Measurements from ENCODE around the gene B3GAT3. TPM values are rescaled to one million over a fixed set of nuclear protein-coding genes. Genes with fewer than 3 reads are reported as not detected.
A peak's percentile ranks its signal among the peaks of the same experiment; 100 is the strongest.

The B3GAT3 gene
- total and polyA plus RNA-seq, 10 of the 15 experiments (the other 5 are each of a cell fraction or from before 2014, with no cell fraction given), result 0.31 to 52.7 (median 29.8) TPM

GRCh38 chr11:62665075-62665598 lies 43.4 kb upstream of the B3GAT3 start, which contains the start of the genes C11orf98 and CSKMT (continued):
- peak; percentile 96 for TF ChIP-seq TAF1 (IDR thresholded peaks at IDR 0.05; ENCODE audit: borderline replicate concordance, low read depth, low read length)
- peak; percentile 100 for TF ChIP-seq POLR2AphosphoS5 (IDR thresholded peaks at IDR 0.05; ENCODE audit: low read length)
- TF ChIP-seq MTA2 (IDR thresholded peaks at IDR 0.05; ENCODE audit: low read depth), result 0 out of 2 replicates have a peak, but pooled peaks have one; percentile 38
- TF ChIP-seq NR2F1 (conservative IDR thresholded peaks at IDR 0.05), result peak; percentile 74; the same call in 1 of the 2 replicates
- TF ChIP-seq E4F1 (IDR thresholded peaks at IDR 0.05; ENCODE audit: borderline replicate concordance, partially characterized antibody), result no peak
- TF ChIP-seq IRF3 (IDR thresholded peaks at IDR 0.05), result 0 out of 2 replicates have a peak, but pooled peaks have one; percentile 15
- no peak for TF ChIP-seq RBBP5 (conservative IDR thresholded peaks at IDR 0.05)
- peak; percentile 30; the same call in 1 of the 2 replicates for TF ChIP-seq HCFC1 (IDR thresholded peaks at IDR 0.05; ENCODE audit: low read length)
- TF ChIP-seq PML (IDR thresholded peaks at IDR 0.05; ENCODE audit: low read length), result peak; percentile 99
- TF ChIP-seq IKZF1 (conservative IDR thresholded peaks at IDR 0.05), result peak; percentile 66
- no peak for TF ChIP-seq SREBF2 (IDR thresholded peaks at IDR 0.05; ENCODE audit: low read length)
- TF ChIP-seq HDAC6 (IDR thresholded peaks at IDR 0.05; ENCODE audit: unreplicated experiment), result peak; percentile 97
- TF ChIP-seq TCF3 (IDR thresholded peaks at IDR 0.05; ENCODE audit: borderline replicate concordance, insufficient read depth, low read depth, low read length), result peak; percentile 95
- peak; percentile 59; the same call in 1 of the 2 replicates for TF ChIP-seq CBX5 (IDR thresholded peaks at IDR 0.05; ENCODE audit: low read depth)
- no peak for TF ChIP-seq RB1 (IDR thresholded peaks at IDR 0.05; ENCODE audit: borderline replicate concordance)
- peak in 1 of 2 experiments; percentile 17; a peak in 1 of 4 replicates for TF ChIP-seq ETV6 (conservative IDR thresholded peaks at IDR 0.05 in 1 of 2, IDR thresholded peaks at IDR 0.05 in 1 of 2; ENCODE audit: borderline replicate concordance in 1 of 2, low read depth in 1 of 2)
- TF ChIP-seq ZNF24 (IDR thresholded peaks at IDR 0.05), result no peak
- no peak for TF ChIP-seq MAX (IDR thresholded peaks at IDR 0.05; ENCODE audit: low read depth, low read length)
- TF ChIP-seq SP1 (IDR thresholded peaks at IDR 0.05; ENCODE audit: low read depth, low read length), result peak; percentile 95
- peak; percentile 98 for TF ChIP-seq BACH1 (IDR thresholded peaks at IDR 0.05; ENCODE audit: borderline replicate concordance)
- TF ChIP-seq ATF2 (IDR thresholded peaks at IDR 0.05; ENCODE audit: low read length), result peak; percentile 46; the same call in 1 of the 2 replicates
- peak; percentile 98 for TF ChIP-seq POU2F2 (IDR thresholded peaks at IDR 0.05; ENCODE audit: borderline replicate concordance, low read depth, low read length)
- peak; percentile 79 for TF ChIP-seq ZBTB4 (CRISPR knock-in tag; IDR thresholded peaks at IDR 0.05)
- TF ChIP-seq EED (IDR thresholded peaks at IDR 0.05; ENCODE audit: low read depth), result 0 out of 2 replicates have a peak, but pooled peaks have one; percentile 36
